Endothelial cell (in vitro differentiated cells): ENCODE data around the gene PIK3R2. TPM values are rescaled to one million over a fixed set of nuclear protein-coding genes. Genes with fewer than 3 reads are reported as not detected.

Experiments used
- DNase-seq: peaks from one replicate; pipeline ENCODE4 v3.0.0; 2021; ENCODE audit warnings: low spot score
- H3K27ac Mint-ChIP-seq: one replicate; pipeline ENCODE4 v1.8.0; 2021; ENCODE audit warnings: mixed read lengths, inconsistent platforms; ENCODE audit not compliant: unreplicated experiment
- H3K27me3 Mint-ChIP-seq: one replicate; pipeline ENCODE4 v1.8.0; 2021; ENCODE audit warnings: mild to moderate bottlenecking, moderate library complexity, mixed read lengths, inconsistent platforms; ENCODE audit not compliant: unreplicated experiment
- H3K36me3 Mint-ChIP-seq: one replicate; pipeline ENCODE4 v1.8.0; 2021; ENCODE audit warnings: mild to moderate bottlenecking, low read depth, mixed read lengths, inconsistent platforms; ENCODE audit not compliant: unreplicated experiment
- H3K4me1 Mint-ChIP-seq: one replicate; pipeline ENCODE4 v1.8.0; 2021; ENCODE audit warnings: mild to moderate bottlenecking, mixed read lengths, inconsistent platforms; ENCODE audit not compliant: unreplicated experiment
- H3K4me3 Mint-ChIP-seq: one replicate; pipeline ENCODE4 v1.8.0; 2021; ENCODE audit warnings: mild to moderate bottlenecking, mixed read lengths, inconsistent platforms; ENCODE audit not compliant: unreplicated experiment
- H3K9me3 Mint-ChIP-seq: one replicate; pipeline ENCODE4 v1.8.0; 2021; ENCODE audit warnings: mixed read lengths, inconsistent platforms; ENCODE audit not compliant: unreplicated experiment
- CTCF ChIP-seq: fragments of 200-600 bp; sonication (generic); IDR thresholded peaks from one replicate; pipeline ENCODE4 v1.5.0; 2021; ENCODE audit warnings: antibody characterized with exemption; ENCODE audit not compliant: unreplicated experiment
- total RNA-seq: library from RNA; stranded (reverse); fragmentation: NEBNext Ultra II Directional; extraction: Animal tissue kit (Norgen Biotek cat#: 25700); gene quantifications from one replicate; pipeline ENCODE4 v1.2.1, GENCODE V29; 2021; ENCODE audit not compliant: unreplicated experiment

Gene PIK3R2
- total RNA-seq, 1 donor from 2014 or later: 28.0 TPM

- no peak for TF ChIP-seq CTCF
- no peak for DNase-seq
- H3K36me3 Mint-ChIP-seq: peaks cover 4% of the 10 kb centered on the region
- H3K4me1 Mint-ChIP-seq: peaks cover 9% of the 10 kb centered on the region
- peaks cover 15% of the 10 kb centered on the region for H3K27me3 Mint-ChIP-seq
- H3K27ac Mint-ChIP-seq: no peak overlapping the region
- H3K4me3 Mint-ChIP-seq: peak overlapping the region; percentile 88
- no peaks in the 10 kb centered on the region for H3K9me3 Mint-ChIP-seq
Observed at GRCh38 chr19:18109341-18109732, 43.6 kb upstream of the PIK3R2 start.

- H3K9me3 Mint-ChIP-seq: no peaks in the 10 kb centered on the region
- peaks cover 20% of the 10 kb centered on the region for H3K27me3 Mint-ChIP-seq
- H3K4me3 Mint-ChIP-seq: peak overlapping the region; percentile 88
- no peak for DNase-seq
- peaks cover 9% of the 10 kb centered on the region for H3K4me1 Mint-ChIP-seq
- H3K36me3 Mint-ChIP-seq: peaks cover 4% of the 10 kb centered on the region
- no peak overlapping the region for H3K27ac Mint-ChIP-seq
- TF ChIP-seq CTCF: no peak
Observed at GRCh38 chr19:18109733-18110608, 43.0 kb upstream of the PIK3R2 start.

GRCh38 chr19:18110609-18111232 is 42.2 kb upstream of the PIK3R2 start:
- H3K4me3 Mint-ChIP-seq: no peak overlapping the region
- peaks cover 4% of the 10 kb centered on the region for H3K36me3 Mint-ChIP-seq
- peaks cover 9% of the 10 kb centered on the region for H3K4me1 Mint-ChIP-seq
- TF ChIP-seq CTCF: no peak
- no peak overlapping the region for H3K27ac Mint-ChIP-seq
- no peak for DNase-seq
- H3K9me3 Mint-ChIP-seq: no peaks in the 10 kb centered on the region
- peaks cover 24% of the 10 kb centered on the region for H3K27me3 Mint-ChIP-seq

GRCh38 chr19:18112989-18113478 is 39.9 kb upstream of the PIK3R2 start:
- peaks cover 13% of the 10 kb centered on the region for H3K4me1 Mint-ChIP-seq
- DNase-seq: peak; percentile 96
- H3K27me3 Mint-ChIP-seq: peaks cover 27% of the 10 kb centered on the region
- TF ChIP-seq CTCF: peak; percentile 67
- no peak overlapping the region for H3K27ac Mint-ChIP-seq
- H3K9me3 Mint-ChIP-seq: no peaks in the 10 kb centered on the region
- H3K4me3 Mint-ChIP-seq: peak overlapping the region; percentile 37
- peaks cover 7% of the 10 kb centered on the region for H3K36me3 Mint-ChIP-seq

- Mint-ChIP-seq H3K27me3 (peaks cover 25% of the 10 kb centered on the region), H3K4me1 (peaks cover 12% of the 10 kb centered on the region), H3K36me3 (peaks cover 7% of the 10 kb centered on the region), H3K4me3 (no peak overlapping the region), H3K27ac (no peak overlapping the region), H3K9me3 (no peaks in the 10 kb centered on the region)
- DNase-seq: no peak
- no peak for TF ChIP-seq CTCF
Observed at GRCh38 chr19:18113827-18114226, 39.1 kb upstream of the PIK3R2 start.
